Posterior vena cava (tissue), 2 donors: ENCODE results near the gene CDC42BPB. TPM values are rescaled to one million over a fixed set of nuclear protein-coding genes. Genes with fewer than 3 reads are reported as not detected.
"Not testable (repeated sequence)": the region's sequence is repeated elsewhere in the genome, so short reads cannot be mapped to it uniquely, and the experiment has no call there.

Source experiments
- DNase-seq: peaks from one replicate; pipeline ENCODE4 v3.0.0-alpha.2; 2020; ENCODE audit warnings: low spot score
- intact Hi-C, 2 donors: fragments of 100-400 bp; cut with DNase I; formaldehyde crosslinking; loops; one replicate each; pipeline versions ENCODE4 v1.14.1 to v1.14.2; 2022 to 2023
- total RNA-seq, 2 donors: library from RNA; stranded (reverse); fragmentation: NEBNext Ultra II Directional; extraction: Animal tissue kit (Norgen Biotek cat#: 25700); gene quantifications; one replicate each; pipeline ENCODE4 v1.2.1, GENCODE V29; 2021
- donor health status: DM: yes; HTN: yes; CAD: no.
- donor health status: DM: yes; HTN: yes; CAD: no.

The CDC42BPB gene
- total RNA-seq, 2 donors from 2014 or later = 81.1 to 89.3 TPM

GRCh38 chr14:102902523-102903247 lies 154.7 kb downstream of the CDC42BPB start:
- DNase-seq = peak; percentile 26
- intact Hi-C loops = no loop called here

GRCh38 chr14:102902086-102902485 lies 155.3 kb downstream of the CDC42BPB start:
- intact Hi-C loops = no loop called here
- peak; percentile 40 for DNase-seq

DNA sequence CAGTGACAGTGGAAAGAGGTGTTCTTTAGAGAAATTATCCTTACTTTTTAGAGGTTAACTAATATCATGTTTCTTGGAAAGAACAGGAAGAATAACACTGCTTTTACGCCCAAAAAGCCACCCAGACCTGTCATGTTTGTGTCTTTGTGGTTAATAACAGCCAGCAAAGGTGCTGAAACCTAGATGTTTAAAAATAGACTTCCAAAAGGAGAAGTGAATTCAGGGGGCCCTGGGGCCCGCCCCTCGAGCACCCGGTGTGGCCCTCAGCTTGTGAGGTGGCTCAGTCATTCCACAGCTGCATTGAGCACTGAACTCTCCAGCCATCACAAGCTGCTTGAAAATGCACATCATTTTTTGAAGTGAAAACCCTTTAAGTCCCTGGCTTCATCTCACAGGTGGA lies 155.7 kb downstream of the CDC42BPB start:
- intact Hi-C loops = no loop called here
- peak; percentile 58 for DNase-seq

- peak; percentile 67 for DNase-seq
- intact Hi-C loops = no loop called here
Observed at GRCh38 chr14:102900631-102901571, 156.4 kb downstream of the CDC42BPB start.

GRCh38 chr14:102899516-102899900 lies 157.8 kb downstream of the CDC42BPB start:
- peak; percentile 52 for DNase-seq
- intact Hi-C loops = no loop called here

GRCh38 chr14:102898776-102899515 lies 158.4 kb downstream of the CDC42BPB start:
- peak; percentile 74 for DNase-seq
- intact Hi-C loops = no loop called here

- no peak for DNase-seq
- intact Hi-C loops = no loop called here
Observed at GRCh38 chr14:102898298-102898697, 159.1 kb downstream of the CDC42BPB start.

DNA sequence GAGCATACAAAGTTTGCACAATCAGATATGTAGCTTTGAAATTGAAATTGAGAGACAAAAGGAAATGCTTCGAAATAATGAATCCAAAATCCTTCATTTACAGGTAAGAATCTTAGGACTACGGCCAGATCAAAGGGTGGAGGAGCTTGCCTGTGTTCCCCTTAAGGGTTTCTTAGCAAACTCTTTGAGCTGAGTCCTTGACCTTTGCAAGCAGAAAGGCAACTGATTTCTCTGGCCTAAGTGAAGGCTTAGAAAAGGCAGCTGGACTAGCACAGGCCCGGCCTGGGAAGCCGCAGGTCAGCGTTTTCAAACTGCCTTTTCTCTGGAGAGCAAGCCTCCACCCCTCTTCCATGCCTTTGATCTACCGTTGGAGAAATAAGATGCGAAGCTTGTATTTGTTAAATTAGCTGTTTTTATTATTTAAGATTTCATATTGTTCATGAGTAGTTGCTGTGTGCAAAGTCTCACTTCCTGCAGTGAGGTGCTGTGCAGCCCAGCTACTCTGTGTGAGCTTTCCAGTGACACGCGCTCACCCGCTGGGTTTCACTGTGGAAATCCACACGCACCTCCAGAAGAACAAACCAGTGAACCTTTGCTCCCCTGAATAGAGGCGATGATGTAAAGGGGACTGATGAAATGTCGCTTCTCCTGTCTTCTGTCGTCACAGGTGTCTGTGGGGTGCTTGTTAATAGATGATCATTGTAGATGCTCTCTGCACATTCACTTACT lies 159.9 kb downstream of the CDC42BPB start:
- intact Hi-C loops = no loop called here
- DNase-seq = no peak

DNA sequence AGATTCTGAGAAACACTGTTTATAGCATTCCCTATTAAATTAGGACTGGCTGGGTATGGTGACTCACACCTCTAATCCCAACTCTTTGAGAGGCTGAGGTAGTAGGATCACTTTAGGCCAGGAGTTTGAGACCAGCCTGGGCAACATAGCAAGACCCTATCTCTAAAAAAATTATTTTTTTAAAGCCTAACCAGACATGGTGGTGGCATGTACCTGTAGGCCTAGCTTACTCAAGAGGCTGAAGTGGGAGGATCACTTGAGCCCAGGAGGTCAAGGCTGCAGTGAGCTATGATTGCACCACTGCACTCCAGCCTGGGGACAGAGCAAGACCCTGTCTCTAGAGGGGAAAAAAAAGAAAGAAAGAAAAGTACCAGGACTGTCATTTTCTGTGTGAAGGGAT lies 160.6 kb downstream of the CDC42BPB start:
- intact Hi-C loops, DNase-seq: not testable (repeated sequence)

DNA sequence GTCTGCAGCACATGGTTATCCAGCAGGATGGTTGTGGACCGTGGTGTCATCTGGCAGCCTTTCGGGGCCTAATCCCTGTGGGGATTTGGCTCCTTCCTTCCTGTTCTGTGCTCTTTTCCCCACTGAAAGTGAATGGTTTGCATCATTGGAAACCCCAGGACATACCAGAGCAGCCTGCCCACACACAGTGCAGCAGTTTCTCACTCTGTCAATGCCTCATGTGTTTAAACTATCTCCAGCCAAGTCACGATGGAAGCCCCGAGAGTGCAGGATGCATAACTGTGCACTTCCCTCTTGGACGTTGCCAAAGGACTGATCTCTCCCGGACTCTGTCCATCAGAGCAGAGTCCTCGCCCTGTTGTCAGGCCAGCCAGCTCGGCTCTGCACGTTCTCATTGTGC lies 163.9 kb downstream of the CDC42BPB start:
- DNase-seq = peak; percentile 88
- intact Hi-C loops = no loop called here

GRCh38 chr14:102892651-102893050 lies 164.7 kb downstream of the CDC42BPB start:
- DNase-seq = no peak
- intact Hi-C loops = no loop called here

DNA sequence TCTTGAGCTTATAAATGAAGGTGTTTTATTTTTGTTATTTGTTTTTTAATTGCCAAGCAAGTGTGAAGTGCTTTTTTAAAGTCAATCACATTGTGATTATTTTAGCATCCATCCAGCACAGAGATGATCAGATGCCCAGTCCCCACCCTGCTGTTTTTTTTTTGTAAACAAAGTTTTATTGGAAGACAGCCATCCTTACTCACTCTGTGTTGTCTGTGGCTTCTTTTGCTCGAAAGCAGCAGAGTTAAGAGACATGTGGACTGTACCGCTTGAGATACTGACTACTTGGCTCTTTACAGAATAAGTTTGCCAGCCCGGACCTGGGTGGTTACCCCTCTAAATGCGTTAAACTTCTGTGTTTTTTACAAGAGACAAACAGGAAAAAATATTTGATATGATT lies 165.8 kb downstream of the CDC42BPB start:
- no peak for DNase-seq
- intact Hi-C loops = no loop called here

DNA sequence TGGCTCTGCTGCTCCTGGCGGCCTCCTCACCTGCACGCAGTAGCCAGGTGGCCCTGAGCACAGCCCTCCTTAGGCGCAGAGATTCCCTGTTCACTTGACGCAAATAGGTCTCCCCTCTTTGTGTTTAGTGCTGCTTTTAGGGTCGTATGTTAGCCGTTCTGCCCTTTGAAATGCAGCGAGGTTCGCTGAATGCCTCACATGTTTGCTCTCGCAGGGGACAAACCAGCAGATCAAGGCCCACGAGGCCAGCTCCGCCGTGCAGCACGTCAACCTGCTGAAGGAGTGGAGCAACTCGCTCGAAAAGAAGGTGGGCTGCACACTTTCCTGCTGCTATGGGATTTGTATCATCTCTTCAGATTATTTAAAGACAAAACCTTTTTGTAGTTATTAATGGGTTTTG lies 166.2 kb downstream of the CDC42BPB start:
- DNase-seq = no peak
- intact Hi-C loops = no loop called here

- DNase-seq = no peak
- intact Hi-C loops = no loop called here
Observed at GRCh38 chr14:102889615-102890014, 167.7 kb downstream of the CDC42BPB start.

GRCh38 chr14:102888748-102889147 lies 168.6 kb downstream of the CDC42BPB start:
- DNase-seq = no peak
- intact Hi-C loops = no loop called here

DNA sequence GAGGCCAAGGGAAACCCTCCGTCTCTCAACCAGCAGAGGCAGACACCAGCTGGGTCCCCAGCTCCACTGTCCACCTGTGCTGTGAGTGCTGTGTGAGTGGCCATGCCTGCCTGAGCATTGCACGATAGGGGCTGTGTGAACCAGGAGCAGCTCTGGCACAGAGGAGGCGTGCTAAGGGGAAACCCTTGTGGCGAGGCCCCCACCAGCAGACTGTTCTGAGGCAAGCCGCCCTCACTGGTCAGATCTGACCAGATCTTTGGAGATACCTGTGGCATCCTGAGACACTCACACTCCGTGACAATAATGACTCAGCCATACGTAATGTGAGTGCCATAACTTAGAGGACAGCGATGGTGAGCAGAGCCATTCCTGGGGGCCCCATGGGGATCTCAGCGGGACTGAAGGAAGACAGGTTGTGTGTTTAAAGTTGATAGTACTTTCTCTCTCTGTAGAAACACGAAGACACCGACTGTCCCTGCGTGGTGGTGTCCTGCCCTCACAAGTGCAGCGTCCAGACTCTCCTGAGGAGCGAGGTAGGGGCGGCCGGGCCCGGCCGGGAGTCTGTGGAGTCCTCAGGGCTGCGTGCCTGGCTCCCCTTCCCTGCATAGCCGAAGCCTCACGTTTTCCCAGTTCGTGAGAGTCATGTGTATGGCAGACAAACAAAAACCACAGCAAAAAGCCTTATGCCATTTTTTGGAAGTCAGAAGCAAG lies 171.5 kb downstream of the CDC42BPB start:
- DNase-seq = no peak
- intact Hi-C loops = no loop called here

DNA sequence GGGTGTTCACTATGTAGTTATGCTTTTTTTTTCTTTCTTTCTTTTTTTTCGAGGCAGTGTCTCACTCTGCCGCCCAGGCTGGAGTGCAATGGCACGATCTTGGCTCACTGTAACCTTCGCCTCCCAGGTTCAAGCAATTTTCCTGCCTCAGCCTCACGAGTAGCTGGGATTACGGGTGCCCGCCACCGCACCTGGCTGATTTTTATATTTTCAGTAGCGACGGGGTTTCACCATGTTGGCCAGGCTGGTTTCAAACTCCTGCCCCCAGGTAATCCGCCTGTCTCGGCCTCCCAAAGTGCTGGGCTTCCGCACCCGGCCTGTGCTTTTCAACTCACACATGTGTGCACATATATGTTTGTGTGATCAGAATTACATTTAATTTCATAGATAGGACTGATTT lies 173.8 kb downstream of the CDC42BPB start:
- intact Hi-C loops = no loop called here
- DNase-seq = no peak

- intact Hi-C loops = no loop called here
- no peak for DNase-seq
Observed at GRCh38 chr14:102883089-102883541, 174.2 kb downstream of the CDC42BPB start.
